CMK (cell line): ENCODE data around the gene LHB.
A peak's percentile ranks its signal among the peaks of the same experiment; 100 is the strongest.
"Not testable (repeated sequence)": the region's sequence is repeated elsewhere in the genome, so short reads cannot be mapped to it uniquely, and the experiment has no call there.

ENCODE experiments used
- DNase-seq: peaks from one replicate; pipeline ENCODE4 v3.0.0-alpha.2; 2010; ENCODE audit warnings: low read depth

Gene LHB

GRCh38 chr19:49038111-49038510 lies 21.2 kb upstream of the LHB start:
- DNase-seq = not testable (repeated sequence)

- not testable (repeated sequence) for DNase-seq
These were observed 19.9 kb upstream of the LHB start, which contains the start of gene CGB1 for GRCh38 chr19:49036815-49037214. Gene CGB1, minus strand, starts transcription at chr19:49036895. Its CDS starts 184 bp downstream, at chr19:49036711.

GRCh38 chr19:49031642-49032301 lies 14.9 kb upstream of the LHB start, which contains the start of gene CGB2:
Gene CGB2, plus strand, starts transcription at chr19:49031890. Its CDS starts 206 bp downstream, at chr19:49032096.
- DNase-seq = not testable (repeated sequence)

GRCh38 chr19:49030323-49030722 lies 13.4 kb upstream of the LHB start:
- DNase-seq = not testable (repeated sequence)

GRCh38 chr19:49029749-49030148 lies 12.9 kb upstream of the LHB start:
- not testable (repeated sequence) for DNase-seq

GRCh38 chr19:49028686-49029085 lies 11.8 kb upstream of the LHB start:
- not testable (repeated sequence) for DNase-seq

- DNase-seq = not testable (repeated sequence)
These were observed 8.7 kb upstream of the LHB start for GRCh38 chr19:49025599-49025998.

- DNase-seq = not testable (repeated sequence)
These were observed 8.2 kb upstream of the LHB start for GRCh38 chr19:49025088-49025487.

GRCh38 chr19:49024233-49024632 lies 7.3 kb upstream of the LHB start, which contains the start of gene CGB3:
Gene CGB3, minus strand, starts transcription at chr19:49024333. Its CDS starts 362 bp downstream, at chr19:49023971.
- not testable (repeated sequence) for DNase-seq

GRCh38 chr19:49022116-49022515 lies 5.2 kb upstream of the LHB start:
- no peak for DNase-seq

- DNase-seq = no peak
These were observed 4.3 kb upstream of the LHB start for GRCh38 chr19:49020931-49021895.

- no peak for DNase-seq
These were observed 3.5 kb upstream of the LHB start for GRCh38 chr19:49020342-49020741.

- DNase-seq = no peak
These were observed 2.5 kb upstream of the LHB start for GRCh38 chr19:49019242-49019932.

- not testable (repeated sequence) for DNase-seq
These were observed 1.7 kb upstream of the LHB start for GRCh38 chr19:49018388-49019241.

GRCh38 chr19:49017666-49018351 lies 918 bp upstream of the LHB start:
- DNase-seq = peak; percentile 64

- DNase-seq = no peak
These were observed 638 bp downstream of the LHB start for GRCh38 chr19:49016067-49016839.

GRCh38 chr19:49014870-49015255 lies 2.0 kb downstream of the LHB start:
- DNase-seq = no peak

- no peak for DNase-seq
These were observed 2.6 kb downstream of the LHB start for GRCh38 chr19:49014123-49014869.

- no peak for DNase-seq
These were observed 5.7 kb downstream of the LHB start for GRCh38 chr19:49011194-49011593.
